IMR-90 (cell line): ENCODE measurements around the gene PAQR5. TPM values are rescaled to one million over a fixed set of nuclear protein-coding genes. Genes with fewer than 3 reads are reported as not detected.

Experiments used
- CHD1 ChIP-seq: IDR thresholded peaks from 2 replicates; pipeline ENCODE4 v1.6.1; 2012; ENCODE audit warnings: low read depth, low read length, improper control_type of control experiment
- polyA plus RNA-seq, 3 experiments: library from polyadenylated mRNA; depleted of rRNA; stranded (reverse); fragments of >200 nt; gene quantifications; 2 replicates each; pipeline ENCODE4 v1.2.3, GENCODE V29; 2012; ENCODE audit warnings: low replicate concordance in 1 of 3
- total RNA-seq: library from RNA; depleted of rRNA; stranded (reverse); fragments of >200 nt; gene quantifications from 2 replicates; pipeline ENCODE4 v1.2.3, GENCODE V29; 2012
- TF ChIP-seq, protein P1 (sequence below): fragments of 150-350 bp; IDR thresholded peaks from 2 replicates; pipeline ENCODE4 v1.6.1; 2016; ENCODE audit warnings: low read depth, mild to moderate bottlenecking, low read length, moderate library complexity, borderline replicate concordance
- TF ChIP-seq, protein P2 (sequence below): fragments of 150-350 bp; IDR thresholded peaks from 2 replicates; pipeline ENCODE4 v1.6.1; 2017; ENCODE audit warnings: mild to moderate bottlenecking, antibody characterized with exemption, low read length, low read depth

Gene PAQR5
- total and polyA plus RNA-seq, 2 of the 4 experiments (the other 2 are of a cell fraction), result 2.3 to 2.7 TPM

- TF ChIP-seq, protein P1, sequence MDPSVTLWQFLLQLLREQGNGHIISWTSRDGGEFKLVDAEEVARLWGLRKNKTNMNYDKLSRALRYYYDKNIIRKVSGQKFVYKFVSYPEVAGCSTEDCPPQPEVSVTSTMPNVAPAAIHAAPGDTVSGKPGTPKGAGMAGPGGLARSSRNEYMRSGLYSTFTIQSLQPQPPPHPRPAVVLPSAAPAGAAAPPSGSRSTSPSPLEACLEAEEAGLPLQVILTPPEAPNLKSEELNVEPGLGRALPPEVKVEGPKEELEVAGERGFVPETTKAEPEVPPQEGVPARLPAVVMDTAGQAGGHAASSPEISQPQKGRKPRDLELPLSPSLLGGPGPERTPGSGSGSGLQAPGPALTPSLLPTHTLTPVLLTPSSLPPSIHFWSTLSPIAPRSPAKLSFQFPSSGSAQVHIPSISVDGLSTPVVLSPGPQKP, result no peak
- TF ChIP-seq CHD1, result peak; percentile 95
- TF ChIP-seq, protein P2, sequence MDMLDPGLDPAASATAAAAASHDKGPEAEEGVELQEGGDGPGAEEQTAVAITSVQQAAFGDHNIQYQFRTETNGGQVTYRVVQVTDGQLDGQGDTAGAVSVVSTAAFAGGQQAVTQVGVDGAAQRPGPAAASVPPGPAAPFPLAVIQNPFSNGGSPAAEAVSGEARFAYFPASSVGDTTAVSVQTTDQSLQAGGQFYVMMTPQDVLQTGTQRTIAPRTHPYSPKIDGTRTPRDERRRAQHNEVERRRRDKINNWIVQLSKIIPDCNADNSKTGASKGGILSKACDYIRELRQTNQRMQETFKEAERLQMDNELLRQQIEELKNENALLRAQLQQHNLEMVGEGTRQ, result peak; percentile 68; the same call in 1 of the 2 replicates
Measured at GRCh38 chr15:69452692-69453521, 154.2 kb downstream of the PAQR5 start, which contains the start of gene RPLP1 (continued).
